Neural progenitor cell (in vitro differentiated cells): ENCODE results near the gene MAP2K5.

Experiments
- EZH2 ChIP-seq: fragments of 200-600 bp; sonication (generic); IDR thresholded peaks from 2 replicates; pipeline ENCODE4 v1.6.1; 2017; ENCODE audit warnings: antibody characterized with exemption, mild to moderate bottlenecking, moderate library complexity
- TF ChIP-seq, protein P1 (sequence below): fragments of 200-600 bp; sonication (generic); IDR thresholded peaks from 2 replicates; pipeline ENCODE4 v1.5.1; 2017; ENCODE audit warnings: antibody characterized with exemption, mild to moderate bottlenecking

DNA sequence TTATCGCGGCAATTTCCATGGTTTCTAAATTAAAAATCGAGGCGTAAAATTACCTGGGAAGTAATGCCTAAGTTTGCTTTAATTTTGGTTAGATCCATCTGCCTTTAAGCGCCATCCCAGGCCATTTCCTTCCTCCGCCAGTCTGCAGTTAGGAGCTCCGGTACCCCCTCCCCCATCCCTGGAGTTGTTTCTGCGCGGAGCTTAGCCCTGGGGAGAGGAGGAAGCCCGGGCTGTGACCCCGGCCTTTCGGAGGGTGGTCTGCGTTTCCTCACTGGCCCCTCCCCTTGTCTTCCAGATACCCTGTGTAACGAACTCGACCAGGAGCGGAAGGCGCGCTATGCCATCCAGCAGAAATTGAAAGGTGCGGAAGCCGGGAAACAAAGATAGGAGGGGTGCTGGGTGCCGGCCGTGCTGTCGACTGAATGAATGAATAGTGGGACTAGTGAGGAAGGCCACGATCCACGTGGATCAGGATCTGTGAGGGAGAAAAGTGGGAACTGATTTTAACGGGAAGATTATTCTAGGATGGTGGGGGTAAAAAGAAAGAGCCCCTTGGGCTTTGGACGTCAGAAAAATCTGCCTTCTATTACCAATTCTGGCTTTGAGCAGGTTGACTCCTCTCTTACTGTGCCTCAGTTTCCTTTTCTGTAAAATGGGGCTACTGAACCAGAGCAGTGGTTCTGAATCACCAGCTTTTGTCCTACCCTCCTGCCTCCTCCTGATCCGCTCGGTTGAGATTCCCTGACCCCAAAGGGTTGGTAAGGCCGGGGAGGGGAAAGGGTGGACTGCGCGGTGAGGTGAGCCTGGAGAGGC is 290.6 kb downstream of the MAP2K5 start:
- TF ChIP-seq, protein P1, sequence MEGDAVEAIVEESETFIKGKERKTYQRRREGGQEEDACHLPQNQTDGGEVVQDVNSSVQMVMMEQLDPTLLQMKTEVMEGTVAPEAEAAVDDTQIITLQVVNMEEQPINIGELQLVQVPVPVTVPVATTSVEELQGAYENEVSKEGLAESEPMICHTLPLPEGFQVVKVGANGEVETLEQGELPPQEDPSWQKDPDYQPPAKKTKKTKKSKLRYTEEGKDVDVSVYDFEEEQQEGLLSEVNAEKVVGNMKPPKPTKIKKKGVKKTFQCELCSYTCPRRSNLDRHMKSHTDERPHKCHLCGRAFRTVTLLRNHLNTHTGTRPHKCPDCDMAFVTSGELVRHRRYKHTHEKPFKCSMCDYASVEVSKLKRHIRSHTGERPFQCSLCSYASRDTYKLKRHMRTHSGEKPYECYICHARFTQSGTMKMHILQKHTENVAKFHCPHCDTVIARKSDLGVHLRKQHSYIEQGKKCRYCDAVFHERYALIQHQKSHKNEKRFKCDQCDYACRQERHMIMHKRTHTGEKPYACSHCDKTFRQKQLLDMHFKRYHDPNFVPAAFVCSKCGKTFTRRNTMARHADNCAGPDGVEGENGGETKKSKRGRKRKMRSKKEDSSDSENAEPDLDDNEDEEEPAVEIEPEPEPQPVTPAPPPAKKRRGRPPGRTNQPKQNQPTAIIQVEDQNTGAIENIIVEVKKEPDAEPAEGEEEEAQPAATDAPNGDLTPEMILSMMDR: no peak
- no peak for TF ChIP-seq EZH2
